ENCODE results near the gene CACNG4. TPM values are rescaled to one million over a fixed set of nuclear protein-coding genes. Genes with fewer than 3 reads are reported as not detected.

CACNG4 gene
- total RNA-seq, 1 experiment from 2014 or later: not detected

DNA sequence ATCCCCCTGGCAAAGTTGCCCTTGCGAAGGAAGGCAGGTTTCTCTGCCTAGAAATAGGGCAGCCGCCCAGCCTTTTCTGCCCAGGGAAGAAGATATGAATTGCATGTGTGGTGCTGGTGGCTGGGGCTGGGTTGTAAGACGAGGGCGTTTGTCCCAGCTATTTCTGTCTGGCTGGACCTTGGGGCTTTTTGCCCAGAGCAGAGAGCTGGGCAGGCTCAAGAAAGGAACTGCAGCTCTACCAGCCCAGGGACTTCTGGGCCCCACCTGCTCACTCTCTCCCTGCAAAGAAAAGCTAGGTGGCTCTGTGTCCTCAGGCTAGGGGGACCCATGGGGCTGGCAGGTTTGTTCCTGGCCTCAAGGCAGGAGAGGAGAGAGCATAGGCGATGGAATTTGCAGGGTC lies 80.4 kb downstream of the CACNG4 start:
- ATAC-seq (no peak), DNase-seq (ENCODE audit: low read depth, low spot score) (no peak)
- Histone ChIP-seq H3K9me3 (ENCODE audit: control insufficient read depth in 1 of 2, insufficient read depth in 1 of 2, low read depth in 1 of 2, low read length in 2 of 2) (peaks cover 11 to 13% of the 10 kb centered on the region in 2 experiments; a peak in 1 of 4 replicates), H4K20me1 (ENCODE audit: insufficient read depth) (no peaks in the 10 kb centered on the region), H3K9me2 (ENCODE audit: insufficient read depth) (no peaks in the 10 kb centered on the region), H3K27me3 (ENCODE audit: insufficient read depth, low read length) (0 out of 2 replicates have a peak, but pooled peaks cover 4% of the 10 kb centered on the region), H3K27ac (ENCODE audit: low read depth, low read length) (no peak overlapping the region), H3K79me2 (ENCODE audit: insufficient read depth, low read length) (no peaks in the 10 kb centered on the region), H2AFZ (ENCODE audit: low read depth, low read length, poor library complexity, severe bottlenecking) (no peak overlapping the region), H3K4me2 (ENCODE audit: low read length) (no peak overlapping the region), H3K4me1 (ENCODE audit: control insufficient read depth in 1 of 2, insufficient read depth in 2 of 2, low read length in 2 of 2) (no peaks in the 10 kb centered on the region), H3K36me3 (ENCODE audit: control insufficient read depth in 1 of 2, insufficient read depth in 2 of 2, low read length in 2 of 2) (no peaks in the 10 kb centered on the region), H3K9ac (ENCODE audit: low read length) (no peak overlapping the region), H3K4me3 (replicated peaks in 1 of 2; ENCODE audit: low read depth in 1 of 2, low read length in 2 of 2) (no peak overlapping the region)
- BruUV-seq (replicated peaks): no TSS peak
- intact Hi-C loops (cut with micrococcal nuclease): no loop called here
- ChIA-PET POLR2A (no interaction called here), CTCF (no interaction called here), RAD21 (ENCODE audit: low non-redundant PET in 1 of 2, low total read pairs in 2 of 2, uncharacterized antibody in 2 of 2, unreplicated experiment in 2 of 2) (no interaction called here)
- TF ChIP-seq POLR2AphosphoS5 (IDR thresholded peaks at IDR 0.05; ENCODE audit: low read depth, low read length) (no peak), EZH2phosphoT487 (IDR thresholded peaks at IDR 0.05; ENCODE audit: borderline replicate concordance) (no peak), CEBPB (IDR thresholded peaks at IDR 0.05; ENCODE audit: low read depth) (no peak), EZH2 (IDR thresholded peaks at IDR 0.05) (no peak), ZNF274 (IDR thresholded peaks at IDR 0.05; ENCODE audit: low read depth, low read length) (no peak)
- TF ChIP-seq, protein P1, sequence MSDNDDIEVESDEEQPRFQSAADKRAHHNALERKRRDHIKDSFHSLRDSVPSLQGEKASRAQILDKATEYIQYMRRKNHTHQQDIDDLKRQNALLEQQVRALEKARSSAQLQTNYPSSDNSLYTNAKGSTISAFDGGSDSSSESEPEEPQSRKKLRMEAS (IDR thresholded peaks at IDR 0.05): no peak
- TF ChIP-seq, protein P2, sequence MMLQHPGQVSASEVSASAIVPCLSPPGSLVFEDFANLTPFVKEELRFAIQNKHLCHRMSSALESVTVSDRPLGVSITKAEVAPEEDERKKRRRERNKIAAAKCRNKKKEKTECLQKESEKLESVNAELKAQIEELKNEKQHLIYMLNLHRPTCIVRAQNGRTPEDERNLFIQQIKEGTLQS (IDR thresholded peaks at IDR 0.05): no peak

DNA sequence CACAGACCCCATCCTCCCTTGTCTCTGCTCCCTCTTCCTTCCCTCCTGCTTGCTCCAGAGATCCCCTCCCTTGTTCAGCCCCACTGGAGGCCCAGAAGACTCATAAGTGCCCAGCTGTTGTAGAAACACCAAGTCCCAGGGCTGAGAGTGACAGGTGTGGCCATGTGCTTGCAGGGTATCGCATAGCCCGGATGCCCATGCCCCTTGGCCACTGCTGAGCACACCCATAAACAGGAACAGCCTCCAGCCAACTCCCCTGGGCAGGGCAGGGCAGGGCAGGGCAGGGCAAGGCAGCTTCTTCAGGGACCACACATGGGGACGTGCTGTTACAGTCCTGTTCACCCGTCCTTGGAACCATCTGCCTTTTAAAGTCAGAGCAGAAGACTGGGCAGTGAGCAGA lies 81.9 kb downstream of the CACNG4 start:
- ChIA-PET POLR2A (no interaction called here), CTCF (no interaction called here), RAD21 (ENCODE audit: low non-redundant PET in 1 of 2, low total read pairs in 2 of 2, uncharacterized antibody in 2 of 2, unreplicated experiment in 2 of 2) (no interaction called here)
- DNase-seq (ENCODE audit: low read depth, low spot score) (no peak), ATAC-seq (no peak)
- Histone ChIP-seq H3K27me3 (ENCODE audit: insufficient read depth, low read length) (0 out of 2 replicates have a peak, but pooled peaks cover 4% of the 10 kb centered on the region), H3K36me3 (ENCODE audit: control insufficient read depth in 1 of 2, insufficient read depth in 2 of 2, low read length in 2 of 2) (no peaks in the 10 kb centered on the region), H4K20me1 (ENCODE audit: insufficient read depth) (no peaks in the 10 kb centered on the region), H3K4me2 (ENCODE audit: low read length) (no peak overlapping the region), H3K4me3 (replicated peaks in 1 of 2; ENCODE audit: low read depth in 1 of 2, low read length in 2 of 2) (no peak overlapping the region), H3K27ac (ENCODE audit: low read depth, low read length) (no peak overlapping the region), H3K9me2 (ENCODE audit: insufficient read depth) (no peaks in the 10 kb centered on the region), H3K4me1 (ENCODE audit: control insufficient read depth in 1 of 2, insufficient read depth in 2 of 2, low read length in 2 of 2) (no peaks in the 10 kb centered on the region), H3K9me3 (ENCODE audit: control insufficient read depth in 1 of 2, insufficient read depth in 1 of 2, low read depth in 1 of 2, low read length in 2 of 2) (peaks cover 11 to 13% of the 10 kb centered on the region in 2 experiments; a peak in 1 of 4 replicates), H2AFZ (ENCODE audit: low read depth, low read length, poor library complexity, severe bottlenecking) (no peak overlapping the region), H3K9ac (ENCODE audit: low read length) (no peak overlapping the region), H3K79me2 (ENCODE audit: insufficient read depth, low read length) (no peaks in the 10 kb centered on the region)
- BruUV-seq (replicated peaks): no TSS peak
- intact Hi-C loops (cut with micrococcal nuclease): no loop called here
- TF ChIP-seq ZNF274 (IDR thresholded peaks at IDR 0.05; ENCODE audit: low read depth, low read length): no peak
- no peak for TF ChIP-seq CBX3 (IDR thresholded peaks at IDR 0.05; ENCODE audit: low read depth)
- TF ChIP-seq JUND (IDR thresholded peaks at IDR 0.05): no peak
- no peak for TF ChIP-seq SRF (IDR thresholded peaks at IDR 0.05; ENCODE audit: low read depth)
- TF ChIP-seq, protein P3, sequence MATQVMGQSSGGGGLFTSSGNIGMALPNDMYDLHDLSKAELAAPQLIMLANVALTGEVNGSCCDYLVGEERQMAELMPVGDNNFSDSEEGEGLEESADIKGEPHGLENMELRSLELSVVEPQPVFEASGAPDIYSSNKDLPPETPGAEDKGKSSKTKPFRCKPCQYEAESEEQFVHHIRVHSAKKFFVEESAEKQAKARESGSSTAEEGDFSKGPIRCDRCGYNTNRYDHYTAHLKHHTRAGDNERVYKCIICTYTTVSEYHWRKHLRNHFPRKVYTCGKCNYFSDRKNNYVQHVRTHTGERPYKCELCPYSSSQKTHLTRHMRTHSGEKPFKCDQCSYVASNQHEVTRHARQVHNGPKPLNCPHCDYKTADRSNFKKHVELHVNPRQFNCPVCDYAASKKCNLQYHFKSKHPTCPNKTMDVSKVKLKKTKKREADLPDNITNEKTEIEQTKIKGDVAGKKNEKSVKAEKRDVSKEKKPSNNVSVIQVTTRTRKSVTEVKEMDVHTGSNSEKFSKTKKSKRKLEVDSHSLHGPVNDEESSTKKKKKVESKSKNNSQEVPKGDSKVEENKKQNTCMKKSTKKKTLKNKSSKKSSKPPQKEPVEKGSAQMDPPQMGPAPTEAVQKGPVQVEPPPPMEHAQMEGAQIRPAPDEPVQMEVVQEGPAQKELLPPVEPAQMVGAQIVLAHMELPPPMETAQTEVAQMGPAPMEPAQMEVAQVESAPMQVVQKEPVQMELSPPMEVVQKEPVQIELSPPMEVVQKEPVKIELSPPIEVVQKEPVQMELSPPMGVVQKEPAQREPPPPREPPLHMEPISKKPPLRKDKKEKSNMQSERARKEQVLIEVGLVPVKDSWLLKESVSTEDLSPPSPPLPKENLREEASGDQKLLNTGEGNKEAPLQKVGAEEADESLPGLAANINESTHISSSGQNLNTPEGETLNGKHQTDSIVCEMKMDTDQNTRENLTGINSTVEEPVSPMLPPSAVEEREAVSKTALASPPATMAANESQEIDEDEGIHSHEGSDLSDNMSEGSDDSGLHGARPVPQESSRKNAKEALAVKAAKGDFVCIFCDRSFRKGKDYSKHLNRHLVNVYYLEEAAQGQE (IDR thresholded peaks at IDR 0.05; ENCODE audit: low read depth): no peak
- TF ChIP-seq SP1 (IDR thresholded peaks at IDR 0.05; ENCODE audit: low read depth): no peak
- no peak for TF ChIP-seq EZH2 (IDR thresholded peaks at IDR 0.05)
- no peak for TF ChIP-seq YY1 (IDR thresholded peaks at IDR 0.05; ENCODE audit: extremely low read depth, insufficient replicate concordance, low read depth, low read length)
- no peak for TF ChIP-seq RAD21 (IDR thresholded peaks at IDR 0.05; ENCODE audit: low read depth)
- no peak for TF ChIP-seq POLR2AphosphoS5 (IDR thresholded peaks at IDR 0.05; ENCODE audit: low read depth, low read length)
- TF ChIP-seq SIN3A (IDR thresholded peaks at IDR 0.05; ENCODE audit: low read depth): no peak

Data from HCT116 (cell line).